Stimulated activated CD8-positive, alpha-beta memory T cell treated with anti-CD3 and anti-CD28 coated beads, Interleukin-2, amount 100 ng/mL, for 48 hours (primary cell): ENCODE data around the gene BZW1.

Source experiments
- DNase-seq, 2 donors: peaks; one replicate each; pipeline ENCODE4 v3.0.0-alpha.2; 2020; ENCODE audit warnings: low read depth in 2 of 2

The BZW1 gene

GRCh38 chr2:200811333-200812121, at the start of gene BZW1:
TSS of gene BZW1 (plus strand) at chr2:200811910. CDS start at chr2:200813218, 1,308 bp downstream.
- DNase-seq, result peak; percentile 90 to 94

DNA sequence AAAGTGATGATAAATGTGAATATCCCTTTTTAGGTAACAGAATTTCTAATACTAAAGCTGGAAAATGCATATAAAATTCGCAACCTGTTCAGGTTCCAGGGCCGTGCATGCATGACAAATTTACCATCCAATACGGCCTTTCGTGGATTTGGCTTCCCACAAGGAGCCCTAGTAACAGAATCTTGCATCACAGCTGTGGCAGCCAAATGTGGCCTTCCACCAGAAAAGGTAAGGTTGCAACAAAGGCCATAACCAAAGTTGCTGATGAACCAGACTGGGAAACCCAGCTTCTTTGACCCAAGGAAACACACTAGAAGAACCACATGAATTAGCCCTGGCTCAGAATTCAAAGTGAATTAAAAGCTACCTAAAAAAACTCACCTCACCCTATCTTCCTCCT, 49.6 kb upstream of the BZW1 start:
- DNase-seq, result no peak

DNA sequence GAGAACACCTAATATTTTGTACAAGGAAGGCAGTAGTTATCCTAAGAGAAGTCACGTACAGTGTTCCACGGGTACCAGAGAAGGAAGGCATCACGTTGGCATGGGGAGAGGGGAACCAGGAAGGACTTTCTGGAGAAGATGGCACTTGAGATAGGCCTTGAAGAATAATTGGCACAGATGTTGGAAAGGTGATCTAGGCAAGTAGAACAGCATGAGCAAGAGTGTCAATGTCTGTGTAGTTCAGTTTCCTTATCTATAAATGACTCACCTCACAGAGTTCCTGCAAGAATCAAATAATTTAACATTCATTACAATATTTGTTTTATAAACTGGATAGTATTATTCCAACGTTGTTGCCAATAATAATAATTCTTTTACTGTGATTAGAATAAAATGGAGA, 48.3 kb upstream of the BZW1 start:
- DNase-seq, result no peak

- peak; percentile 27 to 42 for DNase-seq
Observed at GRCh38 chr2:200765139-200765951, 46.4 kb upstream of the BZW1 start.

GRCh38 chr2:200765995-200766660, 45.6 kb upstream of the BZW1 start:
- DNase-seq, result no peak

DNA sequence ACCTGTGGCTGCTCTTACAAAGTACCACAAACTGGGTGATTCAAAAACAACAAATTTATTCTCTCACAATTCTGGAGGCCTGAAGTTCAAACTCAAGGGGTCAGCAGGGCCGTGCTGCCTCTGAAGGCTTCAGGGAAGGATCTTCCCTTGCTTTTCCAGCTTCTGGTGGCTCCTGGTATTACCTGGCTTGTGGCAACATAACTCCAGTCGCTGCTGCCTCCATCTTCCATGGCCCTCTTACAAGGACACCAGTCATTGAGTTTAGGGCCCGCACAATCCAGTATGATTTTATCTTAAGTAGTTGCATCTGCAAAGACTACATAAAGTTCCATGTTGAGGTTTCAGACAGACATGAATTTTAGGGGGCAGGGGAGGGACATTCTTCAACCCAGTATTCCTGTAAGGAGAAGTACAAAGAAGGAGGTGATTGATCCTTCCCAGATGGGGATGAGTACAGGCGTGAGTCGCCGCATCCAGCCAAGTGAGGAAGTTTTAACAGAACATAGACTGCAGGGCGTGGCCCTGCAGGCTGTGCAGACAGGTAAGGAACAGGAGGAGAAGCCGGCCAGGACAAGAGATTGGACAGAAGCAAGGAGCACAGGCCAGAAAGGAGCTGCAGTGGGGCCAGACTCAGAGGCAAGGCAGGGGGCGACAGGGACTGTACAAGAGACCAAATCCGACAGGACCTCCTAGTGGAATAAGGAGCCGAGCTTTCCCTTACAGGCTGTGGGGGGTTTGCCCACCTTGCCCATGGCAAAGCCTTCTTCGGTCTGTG, 44.4 kb upstream of the BZW1 start:
- no peak for DNase-seq

- no peak for DNase-seq
Observed at GRCh38 chr2:200770847-200771246, 40.9 kb upstream of the BZW1 start.

DNA sequence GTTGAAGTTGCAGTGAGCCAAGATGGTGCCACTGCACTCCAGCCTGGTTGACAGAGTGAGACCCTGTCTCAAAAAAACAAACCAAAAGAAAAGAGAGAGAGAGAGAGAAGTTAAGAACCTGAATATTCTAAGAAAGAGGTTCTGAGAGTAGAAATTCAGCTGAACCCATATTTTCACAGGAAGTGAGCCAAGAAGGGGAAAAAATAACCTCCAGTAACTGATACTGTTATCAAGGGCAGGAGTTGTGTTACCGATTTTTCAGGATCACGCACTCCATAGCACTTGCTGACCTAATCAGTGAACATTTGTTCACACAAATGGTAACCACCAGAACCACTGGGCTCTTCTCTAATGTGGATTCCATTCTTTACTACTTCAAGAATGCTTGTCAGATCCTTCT, 39.1 kb upstream of the BZW1 start:
- no peak for DNase-seq

DNA sequence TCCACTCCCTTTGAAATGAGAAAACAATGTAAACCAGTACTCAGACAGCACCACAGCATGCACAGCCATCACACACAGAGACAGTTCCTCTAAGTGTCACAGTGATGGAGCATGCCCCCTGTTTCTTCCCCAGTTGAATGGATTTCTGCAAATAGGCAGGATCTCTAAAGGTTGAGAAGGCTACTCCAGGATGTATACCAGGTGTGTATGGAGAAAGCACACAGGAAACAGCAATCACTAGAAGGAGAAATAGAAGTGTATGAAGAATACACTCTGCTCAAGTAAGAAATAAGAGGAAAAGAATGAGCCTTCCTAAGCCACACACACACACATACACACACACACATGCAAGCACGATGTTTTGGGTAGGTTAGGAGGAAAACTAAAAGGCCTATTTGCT, 38.6 kb upstream of the BZW1 start:
- DNase-seq, result no peak

DNA sequence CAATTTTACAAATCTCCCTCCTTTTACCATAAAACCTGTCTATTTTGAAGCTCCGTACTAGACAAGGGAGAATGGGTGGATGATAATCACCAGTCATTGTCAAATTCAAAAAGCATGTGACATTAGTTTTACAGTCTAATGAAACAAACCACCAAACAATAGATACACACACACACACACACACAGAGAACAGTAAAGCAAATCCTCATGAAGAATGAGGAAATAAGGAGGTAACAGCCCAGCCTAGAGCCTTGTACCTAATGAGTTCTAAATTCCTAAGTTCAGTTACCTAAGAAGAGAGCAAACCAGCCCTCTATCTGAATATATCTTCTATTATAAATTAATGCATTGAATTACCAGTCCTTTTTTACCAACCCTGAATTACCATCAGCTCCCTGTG, 36.8 kb upstream of the BZW1 start:
- no peak for DNase-seq

DNA sequence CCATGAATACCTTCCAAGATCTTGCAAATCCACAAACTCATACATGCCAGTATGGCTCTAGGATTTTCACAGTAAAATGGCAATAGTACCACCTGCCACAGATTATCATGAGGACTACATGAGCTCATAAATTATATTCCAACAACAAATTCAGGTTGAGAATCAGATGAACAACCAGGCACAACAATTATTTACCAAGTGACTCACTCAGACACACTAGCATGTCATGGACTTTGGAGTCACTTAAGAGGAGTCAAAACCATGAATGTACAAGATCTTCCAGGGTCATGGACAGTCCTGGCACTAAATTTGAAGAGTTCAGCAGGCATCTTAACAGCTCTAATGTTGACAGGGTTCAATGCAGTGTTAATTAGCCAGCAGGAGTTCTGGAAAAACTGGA, 34.4 kb upstream of the BZW1 start:
- no peak for DNase-seq

DNA sequence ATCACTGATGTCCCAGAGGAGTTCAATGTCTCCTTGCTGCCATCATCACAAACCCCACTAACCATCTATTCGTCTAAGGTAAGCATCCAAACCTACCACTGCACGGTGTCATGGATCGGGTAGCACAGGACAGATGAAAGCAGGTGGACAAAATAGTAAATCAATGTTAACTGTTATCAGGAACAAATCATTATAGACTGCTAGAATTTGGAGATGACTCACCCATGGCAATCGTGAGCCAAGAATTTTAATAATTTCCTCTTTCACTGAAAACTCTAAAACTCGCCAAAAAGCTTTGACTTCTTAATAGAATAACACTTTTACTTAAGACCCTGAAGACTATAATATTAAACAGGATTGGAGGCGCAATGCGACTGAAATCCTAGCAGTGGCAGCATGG, 33.7 kb upstream of the BZW1 start:
- no peak for DNase-seq

- no peak for DNase-seq
Observed at GRCh38 chr2:200779214-200779613, 32.5 kb upstream of the BZW1 start.

DNA sequence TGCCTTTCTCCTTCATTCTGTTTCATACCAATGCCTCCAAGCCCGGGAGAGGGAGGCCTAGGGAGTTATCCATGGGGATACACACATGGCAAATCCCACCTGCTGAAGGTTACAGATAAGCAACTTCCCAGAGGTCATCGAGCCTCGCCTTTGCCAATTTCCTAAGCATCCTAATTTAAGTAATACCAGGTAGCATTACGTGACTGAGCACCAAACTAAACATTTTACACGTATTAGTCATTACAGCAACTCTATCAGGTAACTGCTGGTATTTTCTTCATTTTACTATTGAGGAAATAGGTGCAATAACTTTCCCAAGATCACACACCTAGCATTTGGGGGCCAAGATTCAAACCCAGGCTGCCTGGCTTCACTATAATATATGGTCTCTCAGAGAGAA, 30.1 kb upstream of the BZW1 start:
- DNase-seq, result no peak

- DNase-seq, result no peak
Observed at GRCh38 chr2:200782251-200782650, 29.5 kb upstream of the BZW1 start.

DNA sequence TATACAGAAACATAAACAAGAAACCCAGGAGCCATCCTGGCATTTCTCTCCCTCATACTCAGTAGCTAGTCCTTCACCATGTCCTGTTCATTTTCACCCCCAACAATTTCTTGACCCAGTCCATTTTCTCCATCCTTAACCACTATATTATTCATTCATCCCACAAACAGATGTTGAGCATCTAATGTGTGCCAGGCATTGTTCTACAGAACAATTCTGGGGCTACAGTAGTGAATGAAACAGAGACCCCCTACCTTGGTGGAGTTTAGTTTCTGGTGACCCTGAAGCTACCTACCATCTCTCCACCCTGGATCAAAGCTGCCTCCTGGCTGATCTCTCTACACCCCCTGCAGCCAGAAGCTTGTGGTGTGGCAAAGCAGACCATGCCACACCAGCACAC, 27.5 kb upstream of the BZW1 start:
- DNase-seq, result no peak

GRCh38 chr2:200786423-200786822, 25.3 kb upstream of the BZW1 start:
- no peak for DNase-seq

GRCh38 chr2:200786826-200787225, 24.9 kb upstream of the BZW1 start:
- no peak for DNase-seq

GRCh38 chr2:200787351-200788120, 24.2 kb upstream of the BZW1 start:
- DNase-seq, result no peak

- DNase-seq, result no peak
Observed at GRCh38 chr2:200788121-200788718, 23.5 kb upstream of the BZW1 start.

DNA sequence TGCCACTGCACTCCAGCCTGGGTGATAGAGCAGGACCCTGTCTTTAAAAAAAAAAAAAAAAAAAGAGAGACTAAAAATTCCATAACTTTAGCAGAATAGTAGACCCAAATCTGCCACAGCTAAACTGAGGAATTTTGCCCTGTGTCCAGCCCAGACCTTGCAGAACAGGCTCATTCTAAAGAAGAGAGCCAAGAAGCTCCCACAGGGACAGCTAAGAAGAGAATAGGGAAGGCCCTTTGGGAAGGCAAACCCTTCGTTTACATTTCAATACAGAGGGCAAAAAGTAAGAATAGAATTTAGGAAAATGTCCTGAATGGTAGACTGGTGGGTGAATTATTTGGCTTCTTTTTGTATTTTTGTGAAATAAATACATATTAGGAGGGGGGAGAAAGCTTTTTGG, 21.5 kb upstream of the BZW1 start:
- DNase-seq, result no peak
